Effector CD8-positive, alpha-beta T cell (primary cell): Measurements from ENCODE around the gene CCDC57.
"Not testable (repeated sequence)": the region's sequence is repeated elsewhere in the genome, so short reads cannot be mapped to it uniquely, and the experiment has no call there.

Experiments used
- DNase-seq: peaks from one replicate; lab custom pipeline; 2025; lab: John Stamatoyannopoulos, UW

CCDC57 gene

DNA sequence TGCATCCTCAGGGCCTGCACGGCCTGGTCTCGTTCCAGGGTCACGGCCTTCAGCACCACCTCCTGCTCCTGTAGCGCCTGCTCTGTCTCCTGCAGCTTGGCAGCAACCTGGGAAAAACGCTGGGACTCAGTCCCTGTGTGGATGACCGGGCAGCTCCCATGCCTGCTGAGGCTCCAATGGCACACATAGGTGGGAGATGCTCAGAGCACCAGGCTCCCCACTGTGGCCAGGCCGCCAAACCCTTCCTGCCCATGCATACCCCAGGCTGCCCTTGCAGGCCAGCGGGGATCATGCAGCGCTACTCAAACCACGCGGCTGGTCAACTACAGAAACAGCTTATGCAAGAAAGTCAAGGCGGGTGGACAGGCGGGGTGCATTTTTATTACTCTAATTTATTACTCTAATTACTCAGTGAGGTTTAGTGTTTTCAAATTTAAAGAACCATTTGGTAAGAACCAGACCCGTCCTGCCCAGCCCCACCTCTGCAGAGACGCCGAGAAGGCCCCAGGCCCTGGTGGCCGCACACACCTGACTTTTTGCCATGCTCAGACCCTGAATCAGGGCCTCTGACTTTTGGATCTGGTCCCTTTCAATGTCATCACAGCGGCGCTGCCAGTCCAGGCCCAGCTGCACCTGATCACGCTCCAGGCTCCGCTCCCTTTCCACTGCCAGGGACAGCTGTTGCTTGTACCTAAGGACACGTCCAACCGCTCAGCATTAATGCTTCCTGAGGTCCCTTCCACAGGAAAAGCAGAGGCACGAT lies 34.0 kb downstream of the CCDC57 start:
- no peak for DNase-seq

- DNase-seq = no peak
Observed at GRCh38 chr17:82177761-82178498, 34.7 kb downstream of the CCDC57 start.

DNA sequence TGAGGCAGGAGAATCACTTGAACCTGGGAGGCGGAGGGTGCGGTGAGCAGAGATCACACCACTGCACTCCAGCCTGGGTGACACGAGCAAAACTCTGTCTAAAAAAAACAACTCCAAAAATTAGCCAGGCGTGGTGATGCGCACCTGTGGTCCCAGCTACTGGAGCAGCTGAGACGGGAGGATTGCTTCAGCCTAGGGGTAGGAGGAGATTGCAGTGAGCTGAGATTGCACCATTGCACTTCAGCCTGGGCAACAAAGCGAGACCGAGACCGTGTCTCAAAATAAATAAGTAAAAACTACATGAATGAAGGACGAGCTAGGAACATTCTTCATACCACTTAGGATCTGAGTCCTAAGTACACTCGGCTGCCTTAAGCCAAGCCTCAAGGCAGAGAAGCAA lies 35.4 kb downstream of the CCDC57 start:
- no peak for DNase-seq

GRCh38 chr17:82175951-82176350 lies 36.7 kb downstream of the CCDC57 start:
- no peak for DNase-seq

DNA sequence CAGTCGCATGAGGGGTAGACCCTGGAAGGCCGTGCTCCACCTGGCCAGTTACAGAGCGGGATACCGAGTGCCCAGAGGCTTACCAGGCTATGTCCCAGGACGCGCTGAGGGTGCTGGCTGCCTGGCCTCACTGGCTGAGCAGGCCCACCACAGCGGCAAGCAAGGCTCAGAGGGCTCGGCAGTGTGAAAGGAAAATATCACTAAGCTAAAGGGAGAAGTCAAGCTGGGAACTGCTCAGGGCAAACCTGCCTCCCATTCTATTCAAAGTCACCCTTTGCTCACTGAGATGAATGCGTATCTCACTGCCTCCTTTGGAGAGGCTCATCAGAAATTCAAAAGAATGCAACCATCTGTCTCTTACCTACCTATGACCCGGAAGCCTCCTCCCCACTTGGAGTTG lies 37.4 kb downstream of the CCDC57 start:
- no peak for DNase-seq

DNA sequence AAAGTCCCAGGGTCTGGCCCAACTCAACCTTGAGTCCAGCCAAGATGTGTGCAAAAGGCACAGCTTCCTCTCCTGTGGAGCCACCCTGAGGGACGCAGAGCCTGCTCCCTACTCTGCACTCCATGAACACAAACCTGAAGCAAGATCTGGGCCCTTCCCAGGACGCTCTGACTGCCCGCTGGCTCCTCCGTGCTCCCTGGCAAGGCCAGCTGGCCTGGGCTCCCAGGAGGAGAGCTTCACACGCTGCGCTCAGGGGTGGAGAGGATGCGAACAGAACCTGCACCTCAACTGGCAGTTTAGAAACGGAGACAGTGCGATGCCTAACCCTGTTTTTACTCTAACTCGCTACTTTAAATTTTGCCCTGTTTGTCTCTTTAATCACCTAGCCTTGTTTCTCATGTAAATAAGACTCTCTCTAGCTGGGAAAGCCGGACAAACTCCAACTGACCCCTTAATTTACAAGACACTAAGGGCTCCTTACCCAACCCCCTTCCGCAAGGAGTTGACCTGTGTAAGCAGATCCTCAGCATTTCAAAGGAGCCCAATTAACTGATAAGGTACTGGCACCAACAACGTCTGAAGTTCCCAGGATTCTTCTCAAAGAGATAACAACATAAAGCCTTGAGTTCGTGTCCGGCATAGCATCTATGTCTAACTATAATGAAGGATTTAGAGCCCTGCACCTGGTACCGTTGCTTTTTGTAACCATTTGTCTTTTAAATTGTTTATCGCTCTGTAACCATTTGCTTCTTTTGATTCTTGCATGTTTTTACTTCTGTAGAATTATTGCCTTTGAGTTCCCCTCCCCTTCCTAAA lies 38.4 kb downstream of the CCDC57 start:
- DNase-seq = not testable (repeated sequence)

DNA sequence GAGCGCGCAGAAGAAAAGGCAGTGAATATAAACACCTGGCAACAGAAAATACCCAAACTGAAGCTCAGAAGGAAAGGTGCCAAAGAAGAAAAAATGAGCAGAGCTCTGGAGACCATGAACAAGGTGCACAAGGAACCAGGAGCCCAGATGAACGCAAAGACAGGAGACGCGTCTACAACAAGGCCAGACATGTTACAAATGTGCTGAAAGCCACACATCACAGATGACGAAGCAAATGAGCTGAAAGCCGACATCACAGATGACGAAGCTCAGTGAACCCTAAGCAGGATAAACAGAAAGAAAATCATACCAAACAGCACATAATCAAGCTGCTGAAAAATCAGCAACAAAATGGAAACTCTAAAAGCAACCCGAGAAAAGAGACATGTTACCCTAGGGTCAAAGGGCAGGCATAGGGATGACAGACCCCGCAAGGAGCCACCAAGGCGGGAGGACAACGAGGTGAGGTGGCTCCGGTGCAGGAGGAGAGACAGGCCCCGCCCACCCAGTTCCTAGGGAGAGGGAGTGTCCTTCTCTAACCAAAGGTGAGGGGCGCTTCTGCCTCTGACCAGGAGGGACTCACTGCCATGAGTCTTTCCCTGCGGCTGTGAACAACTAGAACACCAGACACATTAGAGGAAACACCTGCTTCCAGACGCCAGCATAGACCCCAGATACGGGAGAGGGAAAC lies 39.1 kb downstream of the CCDC57 start:
- DNase-seq = no peak

DNA sequence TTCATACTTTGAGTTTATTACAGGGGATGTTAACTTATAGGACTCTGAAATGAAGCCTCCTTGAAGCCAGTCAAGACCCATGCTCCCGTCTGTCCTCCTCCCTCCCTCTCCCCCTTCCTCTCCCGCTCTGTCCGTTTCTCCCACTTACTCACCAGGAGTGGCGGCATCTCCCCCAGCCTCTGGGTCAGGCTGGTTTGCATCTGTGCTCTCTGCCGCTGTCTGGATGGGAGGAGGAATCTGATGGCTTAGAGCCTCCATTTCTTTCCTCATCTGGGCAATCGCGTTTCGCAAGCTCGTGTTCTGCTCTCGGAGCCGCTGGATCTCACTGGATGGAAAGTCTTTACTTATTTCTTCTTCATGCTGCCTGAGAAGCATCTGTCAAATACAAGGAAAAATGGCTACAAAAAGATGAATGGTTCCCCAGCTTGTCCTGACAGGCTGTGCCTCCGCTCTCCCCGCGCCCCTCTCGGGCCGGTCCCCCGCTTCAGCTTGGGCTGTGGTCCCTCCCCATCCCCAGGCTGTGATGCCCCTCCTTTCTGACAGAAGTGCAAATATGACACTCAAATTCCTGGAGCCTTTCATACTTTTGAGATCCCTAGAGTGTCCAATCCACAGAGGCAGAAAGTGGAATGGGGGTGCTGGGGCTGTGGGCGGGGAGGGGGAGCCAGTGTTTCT lies 40.0 kb downstream of the CCDC57 start:
- DNase-seq = no peak

- no peak for DNase-seq
Observed at GRCh38 chr17:82171750-82172375, 40.8 kb downstream of the CCDC57 start.

DNA sequence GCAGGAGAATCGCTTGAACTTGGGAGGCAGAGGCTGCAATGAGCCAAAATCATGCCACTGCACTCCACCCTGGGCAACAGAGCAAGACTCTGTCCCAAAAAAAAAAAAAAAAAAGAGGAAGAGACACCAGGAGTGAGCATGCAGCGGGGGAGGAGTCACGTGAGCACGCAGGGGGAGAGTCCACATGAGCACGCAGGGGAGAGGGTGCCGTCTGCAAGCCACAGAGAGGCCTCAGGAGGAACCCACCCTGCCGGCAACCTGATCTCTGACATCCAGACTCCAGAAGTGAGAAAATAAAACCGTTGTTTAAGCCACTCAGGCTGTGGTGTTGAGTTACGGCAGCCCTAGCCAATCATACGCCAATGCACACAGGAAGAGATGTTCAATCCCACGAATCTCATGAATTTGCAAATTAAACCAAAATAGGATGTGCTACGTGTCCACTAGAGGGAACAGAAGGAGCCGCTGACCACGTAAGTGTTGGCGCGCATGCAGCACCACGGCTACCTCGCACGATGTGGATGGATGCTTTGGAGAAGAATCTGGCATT lies 42.2 kb downstream of the CCDC57 start:
- DNase-seq = no peak

DNA sequence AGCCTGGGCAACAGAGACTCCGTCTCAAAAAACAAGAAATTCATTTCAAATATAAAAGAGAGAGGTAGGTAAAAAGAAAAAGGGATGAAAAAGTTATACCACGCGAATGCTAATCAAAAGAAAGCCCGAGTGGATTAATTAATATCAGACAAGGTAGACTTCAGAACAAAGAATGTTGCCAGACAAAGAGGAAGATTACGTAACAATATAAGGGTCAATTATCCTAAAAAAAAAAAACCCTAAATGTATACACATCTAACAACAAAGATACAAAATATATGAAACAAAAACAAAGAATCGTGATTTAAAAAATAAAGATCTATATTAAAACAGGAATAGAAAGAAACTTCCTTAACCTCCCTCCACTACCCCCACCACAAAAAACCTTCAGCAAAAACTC lies 44.1 kb downstream of the CCDC57 start:
- no peak for DNase-seq

GRCh38 chr17:82167028-82167427 lies 45.6 kb downstream of the CCDC57 start:
- DNase-seq = no peak

DNA sequence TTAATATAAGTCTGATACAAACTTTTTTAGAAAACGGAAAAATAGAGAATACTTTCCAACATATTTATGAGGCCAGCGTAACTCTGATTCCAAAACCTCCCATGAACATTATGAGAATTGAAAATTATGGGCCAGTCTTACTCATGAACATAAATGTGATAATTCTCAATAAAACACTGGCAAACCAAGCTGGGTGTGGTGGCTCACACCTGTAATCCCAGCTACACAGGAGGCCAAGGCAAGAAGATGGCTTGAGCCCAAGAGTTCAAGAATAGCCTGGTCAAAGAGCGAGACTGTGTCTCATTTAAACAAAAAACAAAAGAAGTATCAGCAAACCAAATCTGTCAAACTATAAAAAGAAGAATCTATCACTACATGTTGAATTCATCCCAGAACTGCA lies 47.8 kb downstream of the CCDC57 start:
- DNase-seq = no peak

DNA sequence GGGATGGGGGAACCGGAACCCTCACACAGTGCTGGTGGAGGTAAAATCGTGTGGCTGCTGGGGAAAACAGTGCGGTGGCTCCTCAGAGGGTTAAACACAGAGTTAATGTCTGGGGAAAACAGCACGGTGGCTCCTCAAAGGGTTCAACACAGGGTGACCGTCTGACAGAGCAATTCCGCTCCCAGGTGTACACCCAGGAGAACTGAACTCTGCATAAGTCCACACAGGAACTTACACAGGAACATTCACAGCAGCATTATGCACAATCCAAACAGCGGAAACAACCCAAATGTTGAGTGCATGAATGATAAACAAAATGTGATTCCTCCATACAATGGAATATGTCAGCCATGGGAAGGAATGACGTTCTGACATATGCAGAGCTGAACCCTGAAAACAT lies 51.4 kb downstream of the CCDC57 start:
- no peak for DNase-seq

GRCh38 chr17:82160075-82160474 lies 52.6 kb downstream of the CCDC57 start:
- DNase-seq = no peak

GRCh38 chr17:82158825-82159224 lies 53.8 kb downstream of the CCDC57 start:
- no peak for DNase-seq

GRCh38 chr17:82157046-82158035 lies 55.3 kb downstream of the CCDC57 start:
- DNase-seq = no peak

DNA sequence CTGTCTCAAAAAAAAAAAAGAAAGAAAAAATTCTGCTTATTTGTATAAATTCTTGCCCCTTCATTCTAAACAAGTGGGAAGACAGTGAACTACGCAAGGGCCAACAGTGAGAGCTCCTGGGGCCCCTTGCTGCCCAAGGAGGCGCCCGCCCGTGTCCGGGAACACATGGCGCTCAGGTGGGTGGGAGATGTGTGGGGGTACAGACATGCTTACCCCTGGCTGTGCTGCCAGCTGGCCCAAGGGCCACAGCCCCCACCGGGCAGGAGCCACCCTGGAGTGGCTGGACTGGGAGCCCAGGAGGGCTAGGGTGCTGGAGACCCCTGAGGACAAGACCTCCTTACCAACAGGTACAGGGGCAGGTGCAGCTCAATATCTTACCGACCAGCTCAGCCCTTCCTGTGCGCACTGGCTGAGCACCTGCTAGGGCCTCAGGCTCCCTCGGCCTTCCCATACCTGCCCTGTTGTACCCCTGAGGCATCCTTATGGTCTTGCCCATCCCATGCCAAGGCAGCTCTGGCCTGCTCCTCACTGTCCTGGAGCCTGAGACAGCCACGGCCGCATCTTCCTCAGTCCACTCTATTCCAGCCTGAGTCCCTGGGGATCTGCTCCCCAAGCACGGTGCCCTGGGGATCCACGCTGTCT lies 56.2 kb downstream of the CCDC57 start:
- DNase-seq = no peak

DNA sequence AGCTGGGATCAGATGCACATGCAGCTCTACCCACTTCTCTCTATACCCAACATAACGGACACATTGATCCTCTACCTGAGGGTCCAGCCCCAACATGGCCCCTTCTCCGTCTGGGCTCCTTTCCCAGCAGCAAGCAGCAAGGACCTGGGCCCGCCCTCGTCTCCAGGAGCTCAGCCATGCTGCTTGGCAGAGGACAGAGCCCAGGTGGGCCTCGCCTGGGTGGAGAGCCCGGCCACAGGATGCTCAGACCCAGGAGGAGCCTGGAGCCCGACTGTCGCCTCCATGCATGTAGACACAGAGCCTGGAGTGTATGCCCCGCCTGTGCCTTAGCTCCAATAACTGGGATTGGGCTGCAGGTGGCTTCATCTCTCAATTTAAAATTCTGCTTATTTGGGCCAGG lies 57.0 kb downstream of the CCDC57 start:
- no peak for DNase-seq
